Right lobe of liver (tissue), 4 donors: ENCODE measurements around the gene CHN1.

Experiments
- POLR2A ChIP-seq: fragments of 450-650 bp; IDR thresholded peaks from one replicate; pipeline ENCODE4 v1.6.1; 2017; ENCODE audit warnings: antibody characterized with exemption, mild to moderate bottlenecking
- TF ChIP-seq, protein P1 (sequence below), 4 donors: fragments of 200-600 bp in 3 of 4; fragments of 450-650 bp in 1 of 4; IDR thresholded peaks; one replicate each; pipeline versions ENCODE4 v1.5.1 to v1.8.0; 2016 to 2022; ENCODE audit warnings: antibody characterized with exemption in 4 of 4, mild to moderate bottlenecking in 2 of 4
- donor health status: DM: no; HTN: no; CAD: no.
- donor health status: DM: no; HTN: no; CAD: no.
- donor health status: DM: no; HTN: yes; CAD: no.

DNA sequence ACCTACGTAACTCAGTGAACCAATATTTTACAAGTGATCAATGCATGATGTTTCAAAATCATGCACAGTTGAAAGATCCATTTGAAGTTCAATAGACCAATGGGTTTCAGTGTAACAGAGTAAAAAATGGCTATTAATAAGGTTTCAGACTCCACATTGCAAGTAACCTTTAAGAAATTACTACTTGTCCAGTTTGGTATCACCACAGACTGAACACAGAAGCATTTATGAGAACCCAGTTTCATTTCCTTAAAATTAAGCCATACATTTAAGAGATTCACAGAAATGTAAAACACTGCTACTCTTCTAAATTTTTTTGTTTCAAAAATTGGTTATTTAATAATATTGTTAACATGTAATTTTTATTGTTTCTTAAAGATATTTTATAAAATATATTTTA lies 142.0 kb downstream of the CHN1 start:
- TF ChIP-seq, protein P1, sequence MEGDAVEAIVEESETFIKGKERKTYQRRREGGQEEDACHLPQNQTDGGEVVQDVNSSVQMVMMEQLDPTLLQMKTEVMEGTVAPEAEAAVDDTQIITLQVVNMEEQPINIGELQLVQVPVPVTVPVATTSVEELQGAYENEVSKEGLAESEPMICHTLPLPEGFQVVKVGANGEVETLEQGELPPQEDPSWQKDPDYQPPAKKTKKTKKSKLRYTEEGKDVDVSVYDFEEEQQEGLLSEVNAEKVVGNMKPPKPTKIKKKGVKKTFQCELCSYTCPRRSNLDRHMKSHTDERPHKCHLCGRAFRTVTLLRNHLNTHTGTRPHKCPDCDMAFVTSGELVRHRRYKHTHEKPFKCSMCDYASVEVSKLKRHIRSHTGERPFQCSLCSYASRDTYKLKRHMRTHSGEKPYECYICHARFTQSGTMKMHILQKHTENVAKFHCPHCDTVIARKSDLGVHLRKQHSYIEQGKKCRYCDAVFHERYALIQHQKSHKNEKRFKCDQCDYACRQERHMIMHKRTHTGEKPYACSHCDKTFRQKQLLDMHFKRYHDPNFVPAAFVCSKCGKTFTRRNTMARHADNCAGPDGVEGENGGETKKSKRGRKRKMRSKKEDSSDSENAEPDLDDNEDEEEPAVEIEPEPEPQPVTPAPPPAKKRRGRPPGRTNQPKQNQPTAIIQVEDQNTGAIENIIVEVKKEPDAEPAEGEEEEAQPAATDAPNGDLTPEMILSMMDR (IDR thresholded peaks at IDR 0.05) = no peak
- no peak for TF ChIP-seq POLR2A
